GM04504 (cell line): ENCODE measurements around the gene ZHX3.
"Not testable (repeated sequence)": the region's sequence is repeated elsewhere in the genome, so short reads cannot be mapped to it uniquely, and the experiment has no call there.

Experiments used
- DNase-seq: peaks from one replicate; pipeline ENCODE4 v3.0.0-alpha.2; 2012; ENCODE audit warnings: low read depth

ZHX3 gene

DNA sequence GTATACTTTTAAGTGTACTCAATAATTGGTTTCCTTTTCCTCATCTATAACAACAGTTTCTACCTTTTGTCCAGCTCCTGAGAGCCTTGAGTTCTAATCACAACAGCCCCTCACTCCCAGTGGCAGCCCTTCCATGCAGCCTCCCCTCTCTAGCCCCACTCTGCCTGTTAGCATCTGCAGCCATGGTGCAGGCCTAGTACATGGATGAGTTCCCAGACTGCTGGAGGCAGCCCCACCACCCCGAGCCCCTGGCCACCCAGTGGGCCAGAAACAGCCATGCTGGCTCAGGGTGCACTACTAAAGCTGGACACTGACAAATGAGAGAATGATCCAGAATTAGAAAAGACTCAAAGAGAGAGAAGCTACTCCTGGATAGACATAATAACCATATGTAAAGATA is 13.4 kb upstream of the ZHX3 start:
- DNase-seq = no peak

DNA sequence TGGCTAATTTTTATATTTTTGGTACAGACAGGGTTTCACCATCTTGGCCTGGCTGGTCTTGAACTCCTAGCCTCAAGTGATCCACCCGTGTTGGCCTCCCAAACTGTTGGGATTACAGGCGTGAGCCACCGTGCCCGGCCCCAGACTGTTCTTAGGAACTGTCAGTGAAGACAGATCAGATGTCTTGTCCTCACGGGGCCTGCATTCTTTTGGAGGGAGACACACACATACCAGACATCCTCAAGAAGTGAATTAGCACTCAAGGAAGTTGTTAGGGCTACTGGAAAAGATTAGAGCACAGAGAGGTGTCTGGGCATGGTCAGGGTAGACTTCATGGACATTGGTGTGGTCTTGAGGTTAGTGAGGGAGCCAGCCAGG is 12.8 kb upstream of the ZHX3 start:
- no peak for DNase-seq

DNA sequence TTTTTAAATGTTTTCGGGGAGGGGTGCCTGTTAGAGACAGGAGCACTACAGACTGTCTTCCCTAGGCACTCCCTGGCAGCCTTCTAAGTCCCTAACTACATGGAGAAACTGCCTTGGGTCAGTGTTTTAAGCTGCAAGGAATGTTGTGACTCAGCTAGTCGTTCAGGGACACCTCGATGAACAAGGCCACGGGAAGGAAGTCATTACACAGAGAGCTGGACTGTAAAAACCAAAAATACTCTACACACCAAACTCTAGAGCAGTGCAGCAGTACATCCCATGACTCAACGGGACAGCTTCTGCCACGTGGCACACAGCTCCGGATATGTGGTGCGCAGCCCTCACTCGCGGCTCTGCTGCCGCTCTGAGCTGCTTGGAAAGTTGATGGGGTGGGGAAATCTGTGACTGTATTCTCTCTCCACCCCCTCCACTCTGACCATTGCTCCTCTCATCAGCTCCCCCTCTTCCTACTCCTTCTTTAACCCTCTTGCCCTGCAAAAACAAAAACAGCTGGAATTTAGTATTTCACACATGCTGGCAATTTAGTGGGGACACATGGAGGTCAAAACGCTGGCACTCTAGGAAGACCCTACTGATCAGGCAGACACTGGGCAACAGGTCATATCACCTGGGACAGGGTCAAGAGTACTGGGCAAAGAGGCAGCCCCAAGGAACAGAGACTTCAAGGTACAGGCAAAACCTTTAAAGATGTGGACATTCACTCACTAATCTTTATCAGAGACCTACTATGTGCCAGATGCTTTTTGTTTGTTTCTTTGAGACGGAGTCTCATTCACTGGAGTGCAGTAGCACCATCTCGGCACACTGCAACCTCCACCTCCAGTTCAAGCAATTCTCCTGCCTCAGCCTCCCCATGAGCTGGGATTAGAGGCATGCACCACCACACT is 12.2 kb upstream of the ZHX3 start:
- DNase-seq = peak; percentile 98

DNA sequence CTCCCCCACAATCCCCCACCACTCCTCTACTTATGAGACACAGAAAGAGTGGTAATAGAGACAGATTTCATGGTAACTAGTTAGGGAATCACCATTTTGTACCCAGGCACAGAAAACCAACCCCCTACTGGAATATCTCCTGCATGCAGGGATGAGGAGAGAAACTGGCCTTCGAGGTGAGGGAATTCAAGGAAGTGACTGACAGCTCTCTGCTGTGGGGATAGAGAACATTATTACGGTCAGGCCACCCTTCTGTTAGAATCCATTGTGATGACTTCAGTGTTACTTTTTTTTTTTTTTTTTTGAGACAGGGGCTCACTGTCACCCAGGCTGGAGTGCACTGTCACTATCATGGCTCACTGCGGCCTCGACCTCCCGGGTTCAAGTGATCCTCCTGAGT is 9.6 kb upstream of the ZHX3 start:
- DNase-seq = no peak

DNA sequence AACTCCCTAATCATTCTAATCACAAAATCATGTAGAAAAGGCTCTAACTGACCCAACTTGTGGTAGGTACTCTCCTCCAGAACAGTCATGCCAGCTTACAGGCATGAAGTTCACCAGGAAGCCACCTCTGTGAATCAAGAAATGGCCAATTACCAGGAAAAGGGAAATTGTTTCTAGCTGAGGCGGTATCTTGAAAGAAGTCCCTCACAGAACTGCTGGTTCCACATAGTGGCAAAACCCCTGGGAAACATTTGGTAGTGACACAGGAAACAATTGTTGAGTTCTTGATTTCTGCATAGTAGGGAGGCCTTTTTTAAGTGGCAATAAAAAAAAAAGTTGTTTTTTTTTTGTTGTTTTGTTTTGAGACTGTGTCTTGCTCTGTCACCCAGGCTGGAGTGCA is 3.4 kb upstream of the ZHX3 start:
- no peak for DNase-seq

DNA sequence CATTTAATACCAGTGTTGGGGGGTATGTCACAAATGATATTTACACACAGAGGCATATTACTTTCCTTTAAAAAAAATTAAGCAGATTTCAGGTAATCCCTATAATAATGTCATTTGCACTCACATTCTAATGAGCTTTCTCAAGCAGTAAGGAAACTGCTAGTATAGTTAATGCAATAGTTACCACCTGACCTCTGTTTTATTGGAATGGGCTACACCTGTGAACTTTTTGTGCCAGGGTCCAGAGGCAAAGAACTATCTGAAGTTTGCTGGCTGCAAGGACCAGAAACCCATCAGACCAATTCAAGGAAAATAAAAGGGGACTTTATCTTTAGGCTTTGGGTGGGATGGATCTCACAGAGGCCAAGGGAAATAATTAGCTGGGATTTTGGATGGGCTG is 2.9 kb upstream of the ZHX3 start:
- DNase-seq = no peak

DNA sequence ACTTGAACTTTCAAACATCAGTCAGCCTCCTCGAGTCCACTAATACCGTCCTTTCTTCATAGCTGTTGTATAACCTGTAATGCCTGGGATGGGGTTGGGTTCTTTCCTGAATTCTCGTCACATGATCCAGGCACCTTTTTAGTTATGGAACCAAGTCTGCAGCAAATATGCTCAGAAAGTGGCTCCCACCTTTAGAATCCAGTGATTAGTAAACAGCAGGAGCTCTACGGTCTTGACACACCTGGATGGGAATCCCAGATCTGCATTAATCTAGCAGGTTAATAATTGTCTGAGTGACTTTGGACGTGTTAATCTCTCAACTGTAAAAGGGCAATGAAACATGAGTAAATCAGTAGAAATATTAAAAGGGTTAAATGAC is 729 bp upstream of the ZHX3 start:
- DNase-seq = no peak

DNA sequence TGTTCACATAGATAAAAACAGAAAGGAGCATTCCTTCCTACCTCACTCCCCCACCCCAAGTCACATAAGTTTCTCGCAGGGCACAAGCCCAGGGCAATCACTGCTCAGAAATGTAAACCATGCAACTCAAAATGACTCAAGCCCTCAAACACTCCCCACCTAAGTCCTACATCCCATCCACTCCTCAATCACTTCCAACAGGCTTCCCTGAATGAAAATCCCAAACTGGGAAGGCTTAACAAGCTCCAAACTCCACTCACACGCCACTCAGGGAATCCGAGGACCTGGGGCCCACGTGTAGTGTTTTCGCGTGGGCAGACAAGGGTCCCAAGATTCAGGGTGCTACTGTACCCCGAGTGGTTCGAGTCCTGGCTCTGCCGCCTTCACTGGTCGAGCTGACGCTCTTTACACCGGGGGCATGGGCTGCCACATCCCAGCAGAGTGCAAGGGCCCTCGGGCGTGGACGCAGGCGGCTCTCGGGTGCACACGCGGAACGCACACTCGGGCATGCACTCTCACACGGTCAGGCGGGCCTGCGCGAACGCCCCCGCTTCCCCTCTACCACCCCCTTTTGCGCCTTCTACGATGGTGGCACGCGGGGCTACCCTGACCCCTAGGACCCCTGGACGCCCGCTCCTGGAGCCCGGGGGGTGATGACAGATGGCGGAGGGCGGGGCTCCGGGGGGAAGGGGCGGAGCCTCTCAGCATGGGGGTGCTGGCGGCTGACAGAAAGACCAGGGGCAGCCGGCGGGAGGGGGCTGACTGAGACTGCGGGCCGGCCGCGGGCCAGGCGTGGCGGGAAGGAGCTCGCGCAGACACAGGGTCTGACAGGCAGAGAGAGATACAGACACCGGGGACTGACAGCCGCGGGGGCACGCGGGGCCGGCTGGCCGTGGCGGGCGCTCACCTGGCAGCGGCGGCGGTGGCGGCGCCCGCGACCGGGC is 657 bp downstream of the ZHX3 start:
- no peak for DNase-seq

DNA sequence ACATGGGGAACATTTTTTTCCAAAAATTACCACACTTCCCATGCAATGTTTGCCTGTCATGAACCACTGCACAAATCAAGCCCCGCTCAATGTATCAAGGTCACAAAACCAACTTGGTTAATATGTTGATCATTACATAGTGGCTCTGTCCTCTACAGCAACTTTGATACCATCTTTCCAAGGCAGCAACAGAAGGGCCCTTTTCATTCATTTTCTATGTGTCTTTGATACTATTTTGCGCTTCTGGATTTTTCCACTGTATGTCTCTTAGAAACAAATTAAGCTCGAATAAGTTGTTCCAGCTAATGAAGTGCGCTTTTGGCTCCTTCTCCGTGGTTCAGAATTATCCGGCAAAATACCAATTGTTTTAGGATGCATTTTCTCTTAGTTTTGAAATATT is 1.5 kb downstream of the ZHX3 start:
- no peak for DNase-seq

DNA sequence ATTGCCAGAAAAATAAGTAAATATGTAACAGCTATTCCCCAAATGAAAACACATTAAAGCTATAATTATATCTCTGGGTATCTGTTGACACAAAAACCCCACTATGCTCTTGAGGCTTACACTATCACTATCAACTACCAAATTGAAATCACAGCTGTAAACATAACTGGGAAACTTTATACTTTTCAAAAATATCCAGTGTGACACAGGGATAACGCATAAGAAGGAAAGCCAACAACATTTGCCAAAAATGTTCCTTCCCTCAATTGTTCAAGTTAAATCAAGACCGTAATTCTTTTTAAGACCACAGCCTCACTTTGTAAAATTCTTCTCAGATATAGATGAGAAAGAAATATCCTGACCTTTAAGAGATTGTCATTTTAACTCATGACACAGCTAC is 3.1 kb downstream of the ZHX3 start:
- DNase-seq = no peak

DNA sequence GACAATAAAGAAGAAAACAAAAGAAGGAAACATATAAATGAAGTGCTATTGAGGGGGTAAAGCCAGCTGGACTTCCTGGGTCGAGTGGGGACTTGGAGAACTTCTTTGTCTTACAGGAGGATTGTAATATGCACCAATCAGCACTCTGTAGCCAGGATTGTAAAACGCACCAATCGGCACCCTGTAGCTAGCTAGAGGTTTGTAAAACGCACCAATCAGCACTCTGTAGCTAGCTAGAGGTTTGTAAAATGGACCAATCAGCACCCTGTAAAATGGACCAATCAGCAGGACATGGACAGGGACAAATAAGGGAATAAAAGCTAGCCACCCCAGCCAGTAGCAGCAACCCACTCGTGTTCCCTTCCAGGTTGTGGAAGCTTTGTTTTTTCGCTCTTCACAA is 5.5 kb downstream of the ZHX3 start:
- DNase-seq = not testable (repeated sequence)

DNA sequence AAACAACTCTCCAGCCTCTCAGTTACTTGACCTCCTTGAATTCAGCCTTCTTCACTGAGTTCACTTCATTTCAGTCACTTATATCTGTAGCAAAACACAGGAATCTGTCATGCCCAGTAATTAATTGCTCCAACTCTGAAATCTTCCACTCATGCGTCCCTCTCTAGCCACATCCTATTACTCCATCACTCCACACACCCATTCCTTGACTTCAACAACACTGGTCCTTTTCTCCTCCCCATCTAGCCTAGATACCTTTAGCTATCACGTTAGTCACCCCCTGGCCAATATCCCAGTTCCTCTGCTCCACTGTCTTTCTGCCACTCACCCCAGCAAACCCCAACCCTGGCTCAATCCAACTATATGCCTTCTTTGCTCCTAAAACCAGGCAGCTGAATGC is 7.7 kb downstream of the ZHX3 start:
- no peak for DNase-seq

DNA sequence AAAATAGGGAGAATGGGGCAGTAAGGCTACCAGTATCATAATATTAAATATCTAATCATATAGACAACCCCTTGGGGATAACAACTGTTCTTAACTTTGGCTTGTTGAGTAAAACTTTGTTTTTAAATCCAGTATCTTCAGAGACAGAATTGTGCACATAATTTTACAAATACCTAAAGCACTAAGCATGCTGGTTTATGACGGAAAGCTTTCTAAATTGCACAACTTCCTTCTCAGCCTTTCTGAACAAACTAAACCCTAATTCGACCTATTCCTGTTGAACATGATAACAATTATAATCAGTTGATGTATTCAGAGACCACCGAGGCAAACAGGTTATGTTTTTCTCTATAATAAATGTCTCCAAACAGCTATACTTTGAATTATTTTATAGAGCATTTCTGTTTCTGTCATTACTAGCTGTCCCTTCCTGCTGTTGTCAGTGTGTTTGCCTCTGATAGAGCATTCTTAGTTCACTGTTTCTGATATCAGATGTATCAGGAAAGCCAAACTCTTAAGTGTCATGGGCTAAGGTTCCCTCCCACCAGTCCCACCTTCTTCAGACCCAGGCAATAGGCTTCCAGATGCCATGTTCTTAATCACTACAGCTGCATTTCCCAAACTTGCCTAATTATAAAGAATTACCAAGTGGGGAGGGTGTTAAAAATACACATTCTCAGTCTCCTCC is 8.7 kb downstream of the ZHX3 start:
- DNase-seq = no peak

DNA sequence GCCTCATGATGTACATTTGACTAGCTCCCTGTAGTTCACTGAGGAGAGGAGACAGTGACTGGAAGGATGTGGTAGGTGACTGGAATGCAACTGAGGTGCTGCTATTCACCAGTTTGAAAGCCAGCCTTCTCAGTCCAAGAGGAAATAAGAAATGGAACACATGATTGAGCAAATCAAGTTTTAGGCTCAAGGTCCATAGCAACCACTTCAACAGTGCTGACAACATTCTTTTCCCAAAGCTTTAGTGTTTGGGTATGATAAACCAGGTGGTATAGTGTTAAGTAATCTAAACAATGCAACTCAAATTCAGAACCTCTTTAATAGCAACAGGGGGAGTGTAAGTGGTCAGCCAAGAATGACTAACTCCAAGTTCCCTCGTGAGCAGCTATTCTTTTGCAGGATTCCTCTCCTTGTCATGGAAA is 9.2 kb downstream of the ZHX3 start:
- no peak for DNase-seq

DNA sequence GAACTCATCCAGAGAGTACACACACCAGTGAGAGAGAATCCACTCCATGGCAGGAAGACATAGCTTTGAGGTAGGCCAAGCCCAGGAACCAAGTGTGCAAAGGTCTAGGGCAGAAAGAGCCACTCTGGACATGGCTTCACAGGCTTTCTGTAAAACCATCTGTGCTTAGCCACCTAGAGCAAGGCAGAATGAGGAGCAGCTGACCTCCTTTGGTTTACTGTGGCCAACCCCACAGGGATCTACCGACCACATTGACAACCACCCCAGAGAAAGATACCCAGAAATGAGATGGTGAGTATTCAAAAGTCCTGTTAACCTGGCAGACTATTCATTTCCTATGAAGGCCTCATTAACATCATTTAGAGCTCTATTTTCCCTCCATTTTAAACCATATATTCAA is 10.5 kb downstream of the ZHX3 start:
- DNase-seq = no peak

DNA sequence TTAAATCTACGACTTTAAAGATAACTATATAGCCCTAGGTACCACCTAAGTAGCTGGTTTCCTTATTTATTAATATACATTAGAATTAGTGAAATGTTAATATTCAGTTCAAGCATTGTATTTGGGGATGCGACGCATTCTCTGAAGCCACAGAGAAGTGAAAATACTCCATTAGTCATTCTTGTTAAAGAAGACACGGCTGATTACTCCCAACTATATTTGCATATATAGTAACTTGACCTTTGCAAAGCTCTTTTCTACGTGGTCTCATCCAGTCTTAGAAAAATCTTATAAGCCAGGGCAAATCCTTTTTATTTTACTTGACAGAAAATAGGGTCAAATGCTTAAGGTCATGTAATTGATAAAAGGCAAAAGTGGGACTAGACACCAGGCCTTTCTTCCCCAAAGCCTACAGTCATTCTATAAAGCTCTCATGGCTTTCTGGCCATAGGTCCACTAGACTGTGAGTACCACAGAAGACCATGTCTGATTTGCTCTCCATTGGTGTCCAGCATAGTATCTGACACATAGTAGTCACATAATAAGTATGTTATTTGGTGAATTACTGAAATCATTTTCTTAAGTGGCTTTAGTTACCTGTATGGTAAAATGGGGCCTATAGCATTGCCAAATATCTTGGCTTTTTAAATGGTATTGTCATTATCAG is 11.3 kb downstream of the ZHX3 start:
- no peak for DNase-seq

DNA sequence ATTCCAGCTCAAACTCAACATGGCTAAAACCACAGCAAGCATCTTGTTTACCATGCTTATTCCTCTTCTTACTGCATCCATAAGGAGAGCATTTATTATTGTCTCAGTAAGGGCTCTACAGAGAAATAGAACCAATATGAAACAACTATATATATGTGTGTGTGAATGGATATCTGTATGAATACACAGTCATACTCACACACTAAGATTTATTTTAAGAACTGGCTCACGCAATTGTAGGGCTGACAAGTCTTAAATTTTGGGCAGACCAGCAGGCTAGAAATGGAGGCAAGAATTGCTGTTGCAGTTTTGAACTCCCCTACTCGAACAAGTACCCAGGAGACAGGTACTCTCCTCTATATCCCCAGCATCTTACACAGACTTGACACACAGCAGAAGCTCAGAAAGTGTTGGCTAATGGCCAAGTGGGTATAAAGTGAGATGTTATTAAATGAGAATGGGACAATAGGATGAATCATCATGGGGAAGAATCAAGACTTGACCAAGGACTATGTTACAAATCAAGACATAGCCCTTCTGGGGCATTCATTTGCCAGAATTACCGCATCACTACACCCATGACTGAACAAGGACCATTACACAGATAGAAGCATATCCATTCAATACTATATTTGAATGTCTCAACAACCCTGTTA is 13.0 kb downstream of the ZHX3 start:
- DNase-seq = no peak

DNA sequence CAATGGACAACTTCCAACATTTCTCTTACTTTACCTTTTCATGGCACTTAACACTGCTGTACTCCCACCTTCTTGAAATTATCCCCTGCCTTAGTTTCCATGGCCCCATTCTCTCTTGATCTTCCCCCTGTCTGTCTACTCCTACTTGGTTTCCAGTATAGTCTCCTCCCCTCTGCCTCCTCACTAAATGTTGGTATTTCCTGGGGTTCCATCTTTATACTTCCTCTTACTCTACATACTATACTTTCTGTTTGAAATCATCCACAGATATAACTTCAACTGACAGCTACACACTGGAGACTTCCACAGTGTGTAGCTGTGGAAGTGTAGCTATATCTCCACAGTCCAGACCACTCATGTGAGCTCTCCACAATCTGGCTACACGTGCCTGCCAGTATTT is 13.5 kb downstream of the ZHX3 start:
- DNase-seq = no peak

DNA sequence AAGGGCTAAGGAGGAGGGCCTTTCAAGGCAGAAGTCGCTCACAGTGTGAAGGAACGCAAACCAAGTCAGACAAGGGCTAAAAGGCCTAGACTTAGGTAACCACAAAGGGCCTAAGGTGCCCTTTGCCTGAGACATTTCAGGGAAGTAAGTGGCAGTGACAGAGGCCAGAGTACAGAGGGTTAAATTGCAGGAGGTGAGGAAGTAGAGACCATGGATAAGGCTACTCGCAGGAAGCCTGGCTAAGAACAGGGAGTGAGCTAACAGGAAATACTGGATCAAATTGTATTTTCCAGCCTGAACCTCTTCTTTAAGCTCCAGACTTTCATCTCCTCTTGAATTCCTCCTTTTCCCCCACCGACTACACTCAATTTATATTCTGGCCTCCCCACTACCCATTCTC is 16.6 kb downstream of the ZHX3 start:
- no peak for DNase-seq

DNA sequence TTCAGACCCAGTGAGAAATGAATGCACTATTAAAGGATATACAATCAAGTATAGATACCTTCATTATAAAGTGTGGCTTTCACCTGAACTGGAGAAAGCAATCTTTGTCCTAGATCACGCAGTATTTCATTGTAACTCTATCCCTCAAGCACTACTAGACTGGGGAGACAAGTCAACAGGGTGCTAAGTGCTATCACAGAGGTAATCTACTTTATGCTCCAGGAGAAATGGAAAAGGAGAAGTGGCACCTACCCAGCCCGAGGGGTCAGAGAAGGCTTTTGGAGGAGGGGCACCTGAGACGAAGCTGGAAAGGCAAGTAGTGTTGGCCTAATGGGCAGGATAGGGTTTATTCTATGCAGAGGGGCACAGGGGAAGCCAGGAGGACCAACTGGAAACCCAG is 17.1 kb downstream of the ZHX3 start:
- DNase-seq = no peak

DNA sequence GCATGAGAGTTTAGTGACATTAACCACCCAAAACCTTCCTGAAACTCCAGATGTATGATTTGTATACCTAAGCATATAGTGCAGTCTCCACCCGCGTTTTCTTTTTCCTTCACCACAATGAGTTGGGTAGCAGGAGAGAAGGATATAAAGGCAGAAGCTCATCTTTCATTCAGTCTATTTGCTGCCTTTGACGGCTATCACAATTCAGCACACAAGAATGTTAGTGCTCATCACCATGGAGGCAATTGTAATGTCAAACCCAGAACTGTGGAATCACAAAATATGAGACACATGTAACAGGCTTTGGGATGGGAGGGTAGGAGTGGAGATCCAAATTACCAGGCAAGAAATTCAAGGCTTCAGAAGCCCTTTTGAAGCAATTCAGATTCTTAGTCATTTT is 17.6 kb downstream of the ZHX3 start:
- DNase-seq = no peak
